GM21381 (cell line): ENCODE results near the gene CLPX.
A peak's percentile ranks its signal among the peaks of the same experiment; 100 is the strongest.
"Not testable (repeated sequence)": the region's sequence is repeated elsewhere in the genome, so short reads cannot be mapped to it uniquely, and the experiment has no call there.

Experiments
- ATAC-seq: cut with Tn5 transposase; IDR thresholded peaks from one replicate; pipeline ENCODE4 v1.9.1; 2021; ENCODE audit warnings: mild to moderate bottlenecking, moderate library complexity; ENCODE audit not compliant: unreplicated experiment

The CLPX gene

GRCh38 chr15:65184868-65185717 is at the start of gene CLPX:
TSS of gene CLPX (minus strand) at chr15:65185342. CDS start at chr15:65185153, 189 bp downstream.
- ATAC-seq = peak; percentile 83

GRCh38 chr15:65233696-65234095 is 48.6 kb upstream of the CLPX start:
- no peak for ATAC-seq

GRCh38 chr15:65232520-65232919 is 47.4 kb upstream of the CLPX start:
- ATAC-seq = no peak

GRCh38 chr15:65231306-65231705 is 46.2 kb upstream of the CLPX start:
- ATAC-seq = no peak

GRCh38 chr15:65226901-65227300 is 41.8 kb upstream of the CLPX start:
- not testable (repeated sequence) for ATAC-seq

- ATAC-seq = no peak
These were observed 41.1 kb upstream of the CLPX start for GRCh38 chr15:65226221-65226620.

- ATAC-seq = no peak
These were observed 38.9 kb upstream of the CLPX start for GRCh38 chr15:65223996-65224395.

- no peak for ATAC-seq
These were observed 37.7 kb upstream of the CLPX start for GRCh38 chr15:65222891-65223290.

- ATAC-seq = no peak
These were observed 36.6 kb upstream of the CLPX start for GRCh38 chr15:65221697-65222096.

- ATAC-seq = no peak
These were observed 34.0 kb upstream of the CLPX start for GRCh38 chr15:65219137-65219536.

- ATAC-seq = no peak
These were observed 32.7 kb upstream of the CLPX start for GRCh38 chr15:65217526-65218482.

- ATAC-seq = no peak
These were observed 30.4 kb upstream of the CLPX start for GRCh38 chr15:65215496-65215895.

GRCh38 chr15:65214010-65214409 is 28.9 kb upstream of the CLPX start:
- no peak for ATAC-seq

GRCh38 chr15:65213241-65213640 is 28.1 kb upstream of the CLPX start:
- no peak for ATAC-seq

GRCh38 chr15:65212097-65212496 is 27.0 kb upstream of the CLPX start:
- ATAC-seq = no peak

GRCh38 chr15:65211482-65211982 is 26.4 kb upstream of the CLPX start:
- ATAC-seq = no peak

- no peak for ATAC-seq
These were observed 25.8 kb upstream of the CLPX start, which contains the start of gene CILP for GRCh38 chr15:65210770-65211481. TSS of gene CILP (minus strand) at chr15:65211473. CDS start at chr15:65209755, 1,718 bp downstream.

GRCh38 chr15:65209701-65210643 is 24.8 kb upstream of the CLPX start:
- no peak for ATAC-seq

GRCh38 chr15:65208647-65209046 is 23.5 kb upstream of the CLPX start:
- ATAC-seq = no peak
